Spleen (tissue), 7 donors: ENCODE measurements around the gene AGTPBP1.

ENCODE experiments used
- CTCF ChIP-seq, 11 experiments: fragments of 200-600 bp in 7 of 11; fragments of 450-650 bp in 4 of 11; sonication (generic) in 4 of 11; IDR thresholded peaks in 8 of 11; conservative IDR thresholded peaks in 3 of 11; 1 replicate in 7 of 11; 2 replicates in 4 of 11; pipeline versions ENCODE4 v1.4.0 to v1.8.0; 2016 to 2021; ENCODE audit warnings: antibody characterized with exemption in 11 of 11, inconsistent platforms in 4 of 11, mild to moderate bottlenecking in 1 of 11
- POLR2A ChIP-seq, 3 donors: fragments of 450-650 bp; IDR thresholded peaks; one replicate each; pipeline ENCODE4 v1.5.1; 2017; ENCODE audit warnings: antibody characterized with exemption in 3 of 3, mild to moderate bottlenecking in 1 of 3
- POLR2AphosphoS5 ChIP-seq, 3 donors: sonication (generic); formaldehyde crosslinking; IDR thresholded peaks; one replicate each; pipeline ENCODE4 v1.5.1; 2017; ENCODE audit warnings: antibody characterized with exemption in 3 of 3
- donor health status: DM: no; HTN: no; CAD: no; lungs with moderate emphysema.
- donor health status: DM: no; HTN: no; CAD: no.
- donor health status: DM: no; HTN: no; CAD: no.

GRCh38 chr9:85630676-85631075 lies 111.1 kb downstream of the AGTPBP1 start:
- TF ChIP-seq CTCF (IDR thresholded peaks at IDR 0.05 in 8 of 11, conservative IDR thresholded peaks at IDR 0.05 in 3 of 11): no peak
- no peak for TF ChIP-seq POLR2A (IDR thresholded peaks at IDR 0.05)
- no peak for TF ChIP-seq POLR2AphosphoS5 (IDR thresholded peaks at IDR 0.05)
